Transverse colon (tissue), 4 donors: ENCODE results near the gene JAGN1. TPM values are rescaled to one million over a fixed set of nuclear protein-coding genes. Genes with fewer than 3 reads are reported as not detected.
A peak's percentile ranks its signal among the peaks of the same experiment; 100 is the strongest.

Source experiments
- DNase-seq: peaks from one replicate; pipeline ENCODE4 v3.0.0-alpha.2; 2019
- H3K27ac ChIP-seq, 4 donors: fragments of 200-600 bp; sonication (generic); 2 replicates each; pipeline ENCODE4 v1.5.1; 2016 to 2018; ENCODE audit warnings: inconsistent platforms in 4 of 4
- H3K27me3 ChIP-seq: fragments of 200-600 bp; sonication (generic); 2 replicates; pipeline ENCODE4 v1.5.1; 2017; ENCODE audit warnings: inconsistent platforms
- H3K36me3 ChIP-seq, 4 donors: fragments of 200-600 bp; sonication (generic); 2 replicates each; pipeline ENCODE4 v1.5.1; 2017 to 2019; ENCODE audit warnings: inconsistent platforms in 4 of 4
- H3K4me1 ChIP-seq, 4 donors: fragments of 200-600 bp; sonication (generic); 2 replicates each; pipeline ENCODE4 v1.5.1; 2017 to 2020; ENCODE audit warnings: inconsistent platforms in 4 of 4
- H3K4me3 ChIP-seq, 4 donors: fragments of 200-600 bp; sonication (generic); 1 replicate in 1 of 4; 2 replicates in 3 of 4; pipeline versions ENCODE4 v1.5.1 to v1.6.1; 2017 to 2019; ENCODE audit warnings: inconsistent platforms in 4 of 4
- H3K9me3 ChIP-seq, 2 donors: fragments of 200-600 bp; sonication (generic); 2 replicates each; pipeline ENCODE4 v1.5.1; 2017 to 2019; ENCODE audit warnings: inconsistent platforms in 2 of 2
- CTCF ChIP-seq, 5 experiments: fragments of 200-600 bp in 3 of 5; fragments of 450-650 bp in 2 of 5; sonication (generic) in 3 of 5; IDR thresholded peaks; 1 replicate in 2 of 5; 2 replicates in 3 of 5; pipeline ENCODE4 v1.5.1; 2016 to 2017; ENCODE audit warnings: antibody characterized with exemption in 5 of 5, inconsistent platforms in 3 of 5, mild to moderate bottlenecking in 2 of 5, moderate library complexity in 1 of 5
- EP300 ChIP-seq: sonication (generic); formaldehyde crosslinking; IDR thresholded peaks from one replicate; pipeline ENCODE4 v1.6.1; 2017; ENCODE audit warnings: antibody characterized with exemption, low read depth
- POLR2A ChIP-seq: fragments of 450-650 bp; IDR thresholded peaks from one replicate; pipeline ENCODE4 v1.6.1; 2016; ENCODE audit warnings: antibody characterized with exemption, mild to moderate bottlenecking, moderate library complexity
- POLR2AphosphoS5 ChIP-seq, 3 donors: sonication (generic); formaldehyde crosslinking; IDR thresholded peaks; one replicate each; pipeline ENCODE4 v1.6.1; 2016; ENCODE audit warnings: antibody characterized with exemption in 3 of 3
- WGBS, 2 donors: methylation state at CpG; one replicate each; pipeline ENCODE4 v1.1.5; 2018; ENCODE audit warnings: low coverage in 1 of 2; 5-methylcytosine and 5-hydroxymethylcytosine counted together
- in situ Hi-C, 4 donors: fragments of 200-750 bp; cut with MboI; loops; one replicate each; pipeline versions ENCODE4 v1.15.0 to v1.15.1; 2017; ENCODE audit warnings: low sequenced_read_pairs in 3 of 4, low pct_ligation_motif_present in 1 of 4, low pct_unique_long_range_greater_than_20kb in 1 of 4
- intact Hi-C: fragments of 100-400 bp; cut with DNase I; formaldehyde crosslinking; loops from one replicate; pipeline ENCODE4 v1.15.1; 2023; ENCODE audit warnings: low total_unique reads
- total RNA-seq, 4 donors: library from RNA; depleted of rRNA; stranded (reverse); fragments of >200 nt; gene quantifications; one replicate each; pipeline ENCODE4 v1.1.0, GENCODE V29; 2016

The JAGN1 gene
- total RNA-seq, 4 donors from 2014 or later, result 5.8 to 73.0 (median 28.5) TPM

DNA sequence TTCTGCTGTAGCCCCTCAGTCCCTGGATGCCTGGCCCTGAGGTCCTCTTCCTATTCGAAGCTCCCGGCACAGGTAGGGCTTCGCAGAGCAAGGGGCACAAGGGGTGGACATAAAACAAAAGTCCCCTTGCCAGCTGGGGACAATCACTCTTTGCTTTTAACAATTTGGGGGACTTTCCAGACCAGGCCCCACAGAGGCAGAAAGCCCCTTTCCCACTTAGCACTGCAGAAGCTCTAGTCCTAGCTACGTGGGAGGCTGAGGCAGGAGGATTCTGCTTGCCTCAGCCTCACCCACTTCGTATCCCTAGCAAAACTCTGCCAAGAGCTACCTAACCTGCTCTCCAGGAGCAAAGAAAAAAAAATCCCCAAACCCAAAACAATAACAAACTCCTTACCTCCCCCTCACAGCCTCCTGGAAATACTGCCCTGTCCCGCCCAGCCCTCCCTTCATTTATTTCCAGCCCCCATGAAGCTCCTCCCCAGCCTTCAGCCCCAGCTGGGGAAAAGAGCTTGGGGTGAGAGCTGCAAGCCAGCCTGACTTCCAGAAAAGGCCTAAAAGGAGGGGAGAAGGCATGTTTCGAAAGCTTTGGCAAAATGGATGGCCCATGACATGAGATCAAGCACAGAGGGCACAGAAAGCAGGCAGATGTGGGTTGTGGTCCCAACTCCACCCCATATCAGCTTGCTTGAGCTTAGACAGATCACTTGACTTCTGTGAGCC, 10.4 kb upstream of the JAGN1 start, which contains the start of gene CIDEC:
CIDEC (minus strand) TSS at position 424 of the 720 bp plus-strand sequence. CDS start 1,767 bp downstream, outside the sequence.
- H3K27ac ChIP-seq, result peak within 1 kb of the TSS in 2 of 4 donors; percentile 17 to 24
- no peaks in the 10 kb centered on the region for H3K36me3 ChIP-seq
- H3K9me3 ChIP-seq, result no peaks in the 10 kb centered on the region
- WGBS, 2 donors, result 80 to 89% methylated on average over 1 to 7 of the region's 7 CpGs
- no peak within 1 kb of the TSS for H3K4me3 ChIP-seq
- DNase-seq, result no peak
- TF ChIP-seq CTCF (IDR thresholded peaks at IDR 0.05) (no peak), EP300 (no peak), POLR2A (no peak)
- H3K4me1 ChIP-seq, result peaks cover 0 to 8% (median 2%) of the 10 kb centered on the region in 4 donors
- in situ Hi-C loops, result no loop called here
- H3K27me3 ChIP-seq, result no peaks in the 10 kb centered on the region
- intact Hi-C loops, result no loop called here

DNA sequence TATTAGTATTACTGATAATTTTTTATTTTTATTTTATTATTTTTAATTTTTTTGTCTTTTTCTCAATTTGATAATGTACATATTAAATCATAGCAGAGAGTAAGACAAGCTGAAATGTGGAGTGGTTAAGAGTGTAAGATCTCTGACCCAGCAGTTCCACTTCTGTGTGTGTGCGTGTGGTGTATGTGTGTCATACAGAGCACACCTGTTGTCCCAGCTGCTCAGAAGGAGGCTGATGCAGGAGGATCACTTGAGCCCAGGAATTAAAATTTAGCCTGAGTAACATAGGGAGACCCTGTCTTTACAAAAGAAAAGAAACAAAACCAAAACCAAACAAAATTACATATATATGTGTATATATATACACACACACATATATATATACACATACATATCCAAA, 9.0 kb upstream of the JAGN1 start:
- Histone ChIP-seq H3K36me3 (no peaks in the 10 kb centered on the region), H3K9me3 (no peaks in the 10 kb centered on the region), H3K4me1 (peaks cover 0 to 8% (median 2%) of the 10 kb centered on the region in 4 donors), H3K27ac (no peak overlapping the region), H3K27me3 (no peaks in the 10 kb centered on the region), H3K4me3 (no peak overlapping the region)
- in situ Hi-C loops, result no loop called here
- intact Hi-C loops, result no loop called here
- no peak for DNase-seq
- TF ChIP-seq CTCF (IDR thresholded peaks at IDR 0.05), result no peak
- no peak for TF ChIP-seq POLR2AphosphoS5 (IDR thresholded peaks at IDR 0.05)
- no peak for TF ChIP-seq POLR2A
- no peak for TF ChIP-seq EP300
- WGBS, 2 donors, result 80 to 81% methylated on average over 1 of the region's 1 CpG

- H3K27me3 ChIP-seq, result no peaks in the 10 kb centered on the region
- in situ Hi-C loops, result no loop called here
- no peaks in the 10 kb centered on the region for H3K9me3 ChIP-seq
- DNase-seq, result no peak
- H3K4me1 ChIP-seq, result peaks cover 0 to 8% (median 2%) of the 10 kb centered on the region in 4 donors
- H3K36me3 ChIP-seq, result no peaks in the 10 kb centered on the region
- WGBS, 2 donors, result 80 to 83% methylated on average over 7 of the region's 7 CpGs
- TF ChIP-seq POLR2A, result no peak
- TF ChIP-seq EP300, result no peak
- TF ChIP-seq POLR2AphosphoS5 (IDR thresholded peaks at IDR 0.05), result no peak
- no peak for TF ChIP-seq CTCF (IDR thresholded peaks at IDR 0.05)
- H3K27ac ChIP-seq, result peak overlapping the region in 3 of 4 donors; percentile 13 to 50 (median 47)
- no peak overlapping the region for H3K4me3 ChIP-seq
- intact Hi-C loops, result no loop called here
Observed at GRCh38 chr3:9883706-9884554, 6.5 kb upstream of the JAGN1 start.

DNA sequence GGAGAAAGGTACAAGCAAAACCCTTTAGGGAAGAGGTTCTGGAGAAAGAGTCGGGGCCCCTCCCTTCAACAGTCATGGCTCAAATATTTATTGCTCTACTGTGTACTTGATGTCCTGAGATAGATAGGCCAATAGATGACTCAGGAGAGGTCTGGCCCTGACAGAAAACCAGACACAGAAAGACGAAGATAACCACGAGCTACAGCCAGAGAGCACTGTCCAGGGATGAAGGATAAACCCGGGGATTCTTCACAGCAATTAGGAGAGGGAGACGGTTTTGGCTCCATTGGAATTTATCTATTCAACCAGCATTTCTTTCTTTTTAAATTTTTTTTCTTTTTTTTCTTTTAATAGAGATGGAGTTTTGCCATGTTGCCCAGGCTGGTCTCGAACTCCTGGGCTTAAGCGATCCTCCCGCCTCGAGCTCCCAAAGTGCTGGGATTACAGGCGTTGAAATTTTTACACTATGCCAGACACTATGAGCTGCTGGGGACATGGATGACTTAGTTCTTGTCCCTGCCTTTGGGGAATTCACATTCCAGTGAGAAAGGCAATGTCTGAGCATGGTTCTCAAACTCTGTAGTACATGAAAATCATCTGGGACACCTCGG, 5.8 kb upstream of the JAGN1 start:
- TF ChIP-seq CTCF (IDR thresholded peaks at IDR 0.05), result no peak
- peak in 2 of 3 donors; percentile 44 to 55 for TF ChIP-seq POLR2AphosphoS5 (IDR thresholded peaks at IDR 0.05)
- no peak for TF ChIP-seq POLR2A
- Histone ChIP-seq H3K9me3 (no peaks in the 10 kb centered on the region), H3K27ac (peak overlapping the region in 3 of 4 donors; percentile 13 to 50 (median 47)), H3K4me3 (no peak overlapping the region), H3K27me3 (no peaks in the 10 kb centered on the region), H3K4me1 (peaks cover 0 to 8% (median 0%) of the 10 kb centered on the region in 4 donors), H3K36me3 (no peaks in the 10 kb centered on the region)
- in situ Hi-C loops (no loop called here), intact Hi-C loops (no loop called here)
- whole genome bisulfite sequencing, 2 donors, result 52 to 79% methylated on average over 6 to 11 of the region's 11 CpGs
- DNase-seq, result no peak
